GM19043 (cell line): Measurements from ENCODE around the gene KIF17.
"Not testable (repeated sequence)": the region's sequence is repeated elsewhere in the genome, so short reads cannot be mapped to it uniquely, and the experiment has no call there.

ENCODE experiments used
- ATAC-seq: cut with Tn5 transposase; IDR thresholded peaks from one replicate; pipeline ENCODE4 v1.9.1; 2021; ENCODE audit warnings: low read depth; ENCODE audit not compliant: unreplicated experiment

KIF17 gene

DNA sequence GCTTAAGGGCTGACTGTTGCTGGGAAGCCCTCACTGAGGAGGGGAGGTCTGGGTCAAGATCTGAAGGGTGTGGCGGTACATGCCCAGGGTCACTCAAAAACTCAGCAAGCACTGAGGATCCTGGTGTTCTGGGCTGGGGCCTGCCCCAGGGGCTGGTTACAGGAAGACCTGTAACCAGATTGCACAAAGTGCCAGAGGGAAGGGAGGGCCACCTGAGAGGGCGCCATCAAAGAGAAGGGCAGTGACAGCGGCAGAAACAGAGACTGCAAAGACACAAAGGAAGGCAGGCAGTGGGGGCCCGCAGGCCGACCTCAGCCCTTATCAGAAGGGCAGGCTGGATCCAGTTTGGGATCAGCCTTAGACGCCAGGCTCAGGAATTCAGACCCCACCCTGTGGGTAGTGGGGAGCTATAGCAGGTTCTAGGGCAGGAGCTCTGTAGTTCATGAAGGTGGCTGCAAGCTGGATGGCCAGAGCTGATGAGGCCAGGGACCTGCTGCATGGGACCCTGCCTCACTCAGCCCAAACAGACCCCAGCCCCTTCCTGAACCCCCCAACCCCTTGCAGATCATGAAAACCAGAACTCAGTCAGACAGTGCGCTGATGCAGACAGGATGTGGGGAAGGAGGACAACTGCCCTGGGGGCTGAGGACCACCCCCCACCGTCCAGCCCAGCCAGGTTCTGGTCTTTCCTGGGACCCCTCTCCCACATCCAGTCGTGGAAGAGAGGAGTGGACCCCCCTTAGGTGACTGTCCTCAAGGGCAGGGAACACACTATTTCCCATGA, 10.8 kb upstream of the KIF17 start:
- ATAC-seq, result no peak

DNA sequence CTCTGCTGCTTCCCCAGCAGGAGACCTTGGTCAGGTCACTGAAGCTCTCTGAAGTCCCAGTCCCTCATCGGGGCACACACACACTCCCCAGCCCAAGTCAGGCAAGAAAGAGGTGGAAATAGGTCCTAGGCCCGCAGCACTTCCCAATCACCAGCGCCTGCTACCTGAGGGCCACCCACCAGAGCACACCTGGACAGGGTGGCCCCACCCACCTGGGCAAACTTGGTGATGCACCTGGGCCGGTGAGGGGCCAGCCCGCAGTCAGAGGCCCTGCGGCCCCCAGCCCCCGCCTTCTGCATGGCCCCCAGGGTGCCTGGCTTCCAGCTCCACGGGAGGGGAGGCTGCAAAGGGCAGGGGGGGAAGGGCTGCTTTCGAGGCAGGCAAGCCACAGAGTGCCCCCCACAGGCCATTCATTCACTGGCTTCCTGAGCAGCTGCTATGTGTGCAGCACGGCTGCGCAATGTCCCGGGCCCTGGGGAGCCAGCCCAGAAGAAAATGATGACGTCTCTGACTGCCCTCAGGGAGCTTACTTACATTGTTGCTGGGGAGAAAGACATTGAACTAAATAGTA, 10.0 kb upstream of the KIF17 start:
- no peak for ATAC-seq

DNA sequence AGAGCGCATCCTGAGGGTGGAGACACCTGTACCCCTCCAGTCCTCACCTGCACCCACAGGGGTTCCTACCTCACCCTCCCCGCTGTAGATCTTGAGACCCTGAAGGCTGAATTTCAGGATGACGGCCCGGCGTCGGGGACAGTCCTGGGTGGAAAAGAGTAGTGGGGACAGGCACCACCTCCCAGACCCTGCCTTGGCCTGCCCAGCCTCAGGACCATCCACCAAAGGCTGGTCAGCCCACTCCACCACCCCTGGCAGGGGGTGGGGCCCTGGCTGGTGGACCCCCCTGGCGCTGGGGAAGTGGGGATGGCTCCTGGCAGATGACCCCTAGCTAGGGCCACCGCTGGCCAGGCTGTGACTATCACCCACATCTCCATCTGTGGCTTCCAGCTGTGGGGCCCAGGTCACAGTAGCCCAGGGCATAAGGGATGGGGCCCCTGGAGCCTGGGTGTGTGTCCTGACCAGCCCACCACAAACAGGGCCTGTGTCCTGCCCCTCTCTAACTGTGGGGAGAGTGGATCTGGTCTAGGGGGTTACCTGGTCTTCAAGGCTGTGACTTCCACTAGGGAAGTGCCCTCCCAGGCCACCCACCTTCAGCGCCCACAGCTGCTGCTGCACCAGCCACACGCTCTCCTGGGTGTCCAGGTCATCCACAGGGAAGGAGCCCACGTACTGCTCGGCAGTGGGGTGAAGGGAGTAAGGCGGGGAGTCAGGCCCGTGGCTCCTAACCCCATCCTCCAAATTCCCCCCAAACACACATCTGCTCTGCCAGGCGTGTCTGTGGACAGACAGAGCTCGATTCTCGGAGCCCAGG, 9.3 kb upstream of the KIF17 start:
- ATAC-seq, result no peak

DNA sequence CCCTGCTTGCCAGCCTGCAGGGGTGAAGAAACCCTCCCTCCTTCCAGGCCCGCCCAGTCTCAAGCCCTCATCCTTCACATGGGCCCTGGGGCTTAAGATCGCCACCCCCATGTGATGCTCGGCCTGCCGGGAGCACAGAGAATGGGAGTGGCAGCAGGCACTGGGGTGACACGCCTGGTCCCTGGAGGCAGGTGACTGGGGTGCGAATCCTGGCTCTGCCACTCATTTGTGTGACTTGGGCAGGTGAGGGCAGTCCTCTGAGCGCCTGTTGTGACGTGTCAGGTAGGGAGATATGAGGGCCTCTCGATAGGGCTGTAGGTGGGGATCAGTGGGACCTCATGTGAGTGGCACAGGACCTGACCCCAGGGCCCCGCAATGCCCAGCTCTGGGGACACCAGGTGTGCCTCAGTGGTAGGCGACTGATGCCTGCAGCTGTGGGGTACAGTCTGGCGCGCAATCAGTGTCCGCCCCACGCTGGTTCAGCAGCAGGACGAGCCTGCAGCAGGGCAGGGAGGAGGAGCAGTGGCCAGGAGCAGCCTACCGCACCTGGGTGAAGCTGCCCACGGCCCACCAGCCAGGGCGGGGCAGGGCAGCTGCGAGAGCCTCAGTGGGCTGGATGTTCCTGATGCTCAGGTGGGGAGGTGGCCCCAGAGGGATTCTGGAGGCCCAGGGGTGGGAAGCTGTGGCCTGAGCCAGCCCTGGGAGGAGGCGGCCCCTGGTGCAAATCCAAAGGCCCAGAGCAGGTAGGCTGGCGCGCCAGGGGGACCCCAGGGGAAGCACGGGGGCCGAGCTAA, 8.5 kb upstream of the KIF17 start:
- ATAC-seq, result no peak

DNA sequence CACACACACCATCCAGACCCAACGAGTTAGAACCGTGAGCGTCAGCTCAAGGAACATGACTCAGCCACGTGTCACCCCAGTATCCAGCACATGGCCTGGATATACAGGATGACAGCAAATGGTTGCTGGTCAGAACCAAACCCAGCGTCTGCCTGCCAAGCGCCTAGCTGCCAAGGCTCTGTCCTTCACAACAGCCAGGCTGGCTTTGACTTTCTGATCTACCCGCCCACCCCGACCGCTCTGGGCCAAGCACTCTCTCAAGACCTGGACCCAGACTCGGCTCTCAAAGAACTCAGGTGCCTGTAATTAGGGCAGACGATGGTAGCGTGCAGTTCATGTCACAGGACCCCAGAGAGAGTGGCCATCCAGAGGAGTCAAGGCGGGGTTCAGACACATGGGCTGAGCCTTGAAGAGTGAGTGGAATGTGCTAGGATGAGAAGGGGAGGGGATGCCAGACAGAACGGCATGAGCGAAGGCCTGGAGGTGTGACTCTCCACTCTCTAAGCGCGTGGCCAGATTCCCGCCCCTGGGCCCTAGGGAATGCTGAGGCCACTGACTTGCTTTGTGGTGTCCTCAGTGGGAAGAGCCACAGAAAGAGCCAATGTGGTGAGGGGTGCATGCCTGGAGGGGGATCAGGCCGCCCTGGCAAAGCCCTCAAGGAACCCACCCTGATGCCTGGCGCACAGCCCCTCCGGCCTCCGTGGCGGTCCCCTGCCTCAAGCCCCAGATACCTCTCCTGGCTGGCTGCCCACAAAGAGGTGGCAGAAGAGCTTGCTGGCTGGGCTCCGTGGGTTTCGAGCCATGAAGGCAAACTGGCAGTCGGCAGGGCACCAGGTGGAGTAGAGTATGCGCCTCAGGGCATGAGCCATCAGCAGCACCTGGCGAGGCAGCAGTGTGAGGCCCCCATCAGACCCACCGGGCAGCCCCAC, 7.6 kb upstream of the KIF17 start:
- no peak for ATAC-seq

DNA sequence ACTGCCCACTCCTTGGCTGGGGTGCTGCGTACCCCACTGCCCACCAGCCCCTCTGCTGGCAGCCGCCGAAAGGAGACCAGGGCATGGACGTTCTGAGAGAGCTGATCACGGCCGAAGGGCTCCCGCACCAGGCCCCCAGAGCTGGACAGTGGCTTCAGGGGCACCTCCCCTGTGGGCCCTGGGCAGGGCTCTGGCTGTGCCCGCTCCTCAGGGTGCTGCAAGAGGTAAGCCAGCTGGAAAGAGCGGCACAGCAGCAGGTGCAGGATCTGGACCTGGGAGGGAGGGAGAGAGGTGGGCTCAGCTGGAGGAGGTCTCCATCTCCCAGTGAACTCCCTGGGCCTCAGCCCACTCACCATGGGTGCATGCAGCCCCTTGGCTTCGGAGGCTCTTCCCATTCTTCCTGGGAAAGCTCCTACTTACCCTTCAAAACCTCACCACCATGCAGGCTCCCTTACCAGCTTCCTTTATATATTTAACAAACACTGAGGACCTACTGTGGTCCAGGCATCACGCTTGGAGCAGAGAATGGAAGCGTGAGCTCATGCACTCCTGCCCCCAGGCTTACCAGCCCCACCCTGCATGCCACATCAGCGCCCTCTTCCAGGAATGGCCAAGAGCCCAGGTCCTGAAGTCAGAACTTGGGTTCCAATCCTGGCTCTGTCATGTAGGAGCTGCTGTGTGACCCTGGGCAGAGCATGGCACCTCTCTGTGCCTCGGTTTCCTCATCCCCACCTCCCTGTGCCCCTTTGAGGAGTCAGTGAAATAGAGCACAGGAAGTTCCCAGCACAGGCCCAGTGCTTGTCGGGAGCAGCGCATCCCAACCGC, 6.8 kb upstream of the KIF17 start:
- ATAC-seq, result no peak

DNA sequence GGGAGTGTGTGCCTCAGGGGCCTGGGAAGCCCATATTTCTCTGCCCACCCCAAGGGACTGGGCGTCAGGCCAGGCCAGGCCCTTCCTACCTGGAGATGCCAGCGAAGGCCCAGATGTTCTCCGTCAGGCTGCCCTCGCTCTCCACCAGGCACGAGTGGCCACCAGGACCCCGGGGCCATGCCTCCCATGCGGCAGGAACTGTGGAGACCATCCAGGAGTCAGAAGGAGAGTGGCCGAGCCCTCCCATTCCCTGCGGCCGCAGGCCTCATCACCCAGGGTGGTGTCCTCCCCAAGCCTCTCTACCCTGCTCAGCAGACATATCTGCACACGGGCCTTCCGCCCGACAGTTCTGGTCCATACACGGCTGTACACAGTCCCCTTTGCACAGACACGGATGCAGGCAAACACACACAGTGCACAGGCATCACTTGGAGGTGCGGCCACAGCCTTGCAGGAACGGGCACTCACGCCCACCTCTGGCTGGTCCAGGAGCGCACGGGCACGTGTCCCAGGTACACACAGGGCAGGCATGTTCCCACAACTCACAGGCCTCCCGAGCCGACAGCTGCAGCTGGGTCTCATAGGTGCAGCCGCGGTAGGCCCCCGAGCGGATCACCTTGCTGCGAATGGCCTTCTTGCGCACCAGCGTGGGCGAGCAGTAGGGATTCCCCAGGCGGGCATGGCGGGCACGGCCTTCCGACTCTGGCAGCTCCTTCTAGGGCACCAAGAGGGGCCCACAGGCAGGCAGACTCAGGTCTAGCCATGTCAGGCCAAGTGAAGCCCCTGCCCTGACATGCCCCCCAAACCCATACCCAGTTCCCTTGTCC, 5.9 kb upstream of the KIF17 start:
- ATAC-seq, result no peak

DNA sequence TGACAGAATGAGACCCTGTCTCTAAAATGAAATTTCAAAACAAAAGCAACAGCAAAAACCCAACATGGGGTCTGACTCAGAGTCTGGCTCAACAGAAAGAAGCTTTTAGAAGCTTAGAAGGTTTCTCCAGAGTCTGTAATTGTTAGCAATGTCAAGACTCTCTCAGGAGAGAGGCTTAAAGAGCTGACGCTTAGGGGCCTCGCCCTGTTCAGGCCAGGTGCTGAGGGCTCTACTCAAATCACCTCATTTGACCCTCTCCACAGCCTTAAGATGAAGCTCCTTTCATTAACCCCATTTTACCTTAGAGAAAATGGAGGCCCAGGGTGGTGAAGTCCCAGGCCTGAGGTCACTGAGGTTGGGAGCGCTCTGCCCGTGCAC, 5.3 kb upstream of the KIF17 start:
- ATAC-seq, result no peak

DNA sequence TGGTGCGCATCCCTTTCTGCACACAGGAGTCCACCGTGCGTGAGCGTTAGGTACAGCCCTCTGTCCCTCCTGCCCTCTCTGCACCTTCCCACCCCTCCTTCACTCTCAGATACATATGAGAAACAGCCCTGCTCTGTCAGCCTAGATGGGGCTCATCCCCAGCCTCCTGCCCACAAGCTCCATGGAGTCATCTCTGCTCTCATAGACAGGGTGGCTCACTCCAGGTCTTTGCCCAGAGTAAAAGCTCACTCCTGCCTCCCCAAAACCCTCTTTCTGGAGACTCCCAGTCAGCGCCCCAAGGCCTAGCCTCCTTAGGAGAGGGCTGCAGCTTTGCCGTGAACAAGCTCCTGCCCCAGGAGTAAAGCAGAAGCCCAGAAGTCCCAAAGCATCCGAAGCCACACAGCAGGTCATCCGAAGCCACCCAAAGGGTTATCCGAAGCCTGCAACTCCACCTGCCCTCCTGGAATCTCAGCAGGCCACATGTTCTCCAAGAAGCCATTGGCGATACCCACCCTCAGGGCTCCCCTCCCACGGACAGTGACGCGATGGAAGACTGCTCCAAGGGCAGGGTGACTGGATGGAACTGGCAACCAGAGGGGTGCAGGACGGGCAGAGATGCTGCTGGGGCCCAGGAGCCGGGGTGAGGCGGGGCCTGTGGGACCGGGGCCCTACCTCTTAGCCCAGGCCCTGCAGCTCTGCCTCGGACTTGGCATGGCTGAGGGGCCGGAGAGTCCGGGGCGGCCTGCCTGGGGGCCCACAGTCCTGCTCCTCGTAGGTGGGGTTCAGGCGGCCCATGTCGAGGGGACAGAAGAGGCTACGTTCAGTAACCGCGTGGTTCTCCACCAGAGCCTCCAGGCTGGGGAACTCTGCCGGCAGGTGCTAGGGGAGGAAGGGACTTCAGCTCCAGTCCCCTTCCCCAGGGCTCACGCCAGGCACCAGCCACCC, 3.6 kb upstream of the KIF17 start:
- no peak for ATAC-seq

DNA sequence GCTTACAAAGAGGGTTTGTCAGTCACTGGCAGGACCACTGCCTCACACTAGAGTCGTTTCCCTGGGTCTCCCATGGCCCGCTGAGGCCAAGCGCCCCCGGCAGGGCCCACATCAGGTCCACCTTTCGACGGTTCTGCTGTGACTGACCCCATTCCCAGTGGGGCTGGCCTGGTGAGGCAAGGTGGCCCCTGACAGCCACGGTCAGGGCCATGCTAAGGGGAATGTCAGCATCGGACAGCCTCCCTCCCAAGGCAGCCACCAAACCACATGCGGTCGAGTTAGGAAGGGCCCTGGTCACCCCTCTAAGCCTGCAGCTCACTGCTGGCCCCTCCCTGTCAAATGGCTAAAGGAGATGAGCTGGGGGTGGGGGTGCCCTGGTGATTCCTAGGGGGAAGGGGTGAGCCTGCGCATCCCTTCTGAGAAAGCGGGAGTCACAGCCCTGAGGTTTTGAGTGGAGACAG, 2.9 kb upstream of the KIF17 start:
- no peak for ATAC-seq

DNA sequence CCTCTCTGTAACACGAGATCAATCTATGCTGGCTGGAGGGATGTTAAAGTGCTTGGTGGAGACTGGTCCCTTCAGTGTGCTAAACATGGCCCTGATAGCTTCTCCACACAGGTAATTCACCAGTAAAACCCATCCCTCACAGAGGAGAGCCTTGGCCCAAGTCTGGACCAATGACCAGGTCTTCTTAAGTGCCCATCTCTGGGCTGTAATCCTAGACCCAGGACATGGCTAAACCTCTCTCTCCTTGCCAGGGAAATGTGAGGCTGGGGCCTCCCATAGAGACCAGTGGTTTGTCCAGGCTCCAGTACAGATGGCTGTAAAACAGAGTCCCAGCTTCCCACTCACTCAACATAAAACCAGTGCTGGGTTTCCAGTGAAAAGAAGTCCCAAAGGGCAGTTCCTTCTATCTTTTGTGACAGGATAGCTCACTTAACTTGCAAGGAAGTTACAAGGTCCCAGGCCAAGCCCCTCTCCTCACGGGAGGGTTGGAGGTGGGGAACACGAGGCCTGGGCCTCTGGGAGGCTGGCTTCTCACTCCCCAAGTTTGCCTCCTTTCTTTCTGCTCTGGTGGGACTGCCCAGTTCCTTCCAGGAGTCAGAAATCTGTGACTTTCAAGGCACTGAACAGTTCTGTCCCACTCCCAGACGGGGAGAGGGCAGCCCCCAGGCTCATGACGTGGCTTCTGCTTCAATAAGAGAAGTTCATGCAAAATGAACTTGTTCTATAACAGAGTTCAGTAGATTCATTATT, 2.2 kb upstream of the KIF17 start:
- no peak for ATAC-seq

DNA sequence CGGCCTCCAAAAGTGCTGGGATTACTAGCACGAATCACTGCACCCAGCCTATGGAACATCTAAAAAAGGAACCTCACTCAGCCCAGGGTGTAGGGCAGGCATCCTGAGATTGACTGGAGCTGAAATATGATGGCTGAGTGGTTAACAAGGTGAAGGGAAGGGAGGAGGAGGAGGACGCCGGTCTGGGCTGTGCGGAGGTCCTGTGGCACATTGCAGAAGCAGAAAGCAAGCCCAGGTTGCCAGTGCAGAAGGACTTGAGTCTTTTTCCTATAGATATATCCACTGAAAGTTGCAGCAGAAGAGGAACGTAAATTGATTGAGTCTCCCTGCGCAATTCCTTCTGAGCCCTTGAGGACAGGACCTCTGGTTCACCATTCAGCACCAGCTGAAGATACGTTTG, 1.5 kb upstream of the KIF17 start:
- ATAC-seq, result no peak

DNA sequence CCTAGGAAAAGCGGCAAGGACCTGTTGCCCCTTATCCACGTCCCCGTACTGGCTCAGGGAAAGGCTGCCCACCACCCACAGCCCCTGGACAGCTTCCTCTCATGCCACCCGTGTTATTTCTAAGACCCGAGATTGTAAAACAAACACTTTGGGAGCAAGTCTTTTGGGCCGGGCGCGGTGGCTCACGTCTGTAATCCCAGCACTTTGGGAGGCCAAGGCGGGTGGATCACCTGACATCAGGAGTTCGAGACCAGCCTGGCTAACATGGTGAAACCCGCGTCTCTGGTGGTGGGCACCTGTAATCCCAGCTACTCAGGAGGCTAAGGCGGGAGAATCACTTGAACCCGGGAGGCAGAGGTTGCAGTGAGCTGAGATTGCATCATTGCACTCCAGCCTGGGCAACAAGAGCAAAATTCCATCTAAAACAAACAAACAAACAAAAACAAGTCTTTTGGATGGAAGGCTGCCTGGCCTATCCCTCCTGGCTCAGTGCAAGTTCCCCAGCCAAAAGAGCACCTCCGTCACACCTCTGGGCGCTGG, 606 bp upstream of the KIF17 start:
- ATAC-seq, result not testable (repeated sequence)

DNA sequence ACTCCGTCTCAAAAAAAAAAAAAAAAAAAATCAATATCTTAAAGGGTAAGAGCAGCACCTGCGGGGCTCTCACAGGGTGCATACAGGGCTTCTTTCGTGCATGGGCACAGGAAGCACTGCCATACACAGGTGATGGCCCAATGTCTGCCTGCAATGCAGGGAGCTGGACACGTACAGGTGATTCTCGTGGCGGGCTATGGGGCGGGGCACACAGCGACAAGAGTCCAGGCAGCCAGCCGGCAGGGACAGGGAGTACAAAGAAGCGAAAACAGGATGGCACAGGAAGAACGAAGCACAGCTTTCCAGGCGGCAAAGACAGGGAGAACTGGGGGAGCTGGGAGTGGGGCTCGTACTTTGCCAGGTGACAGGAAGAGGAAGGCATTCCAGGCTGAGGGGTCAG, 1.6 kb downstream of the KIF17 start:
- no peak for ATAC-seq

DNA sequence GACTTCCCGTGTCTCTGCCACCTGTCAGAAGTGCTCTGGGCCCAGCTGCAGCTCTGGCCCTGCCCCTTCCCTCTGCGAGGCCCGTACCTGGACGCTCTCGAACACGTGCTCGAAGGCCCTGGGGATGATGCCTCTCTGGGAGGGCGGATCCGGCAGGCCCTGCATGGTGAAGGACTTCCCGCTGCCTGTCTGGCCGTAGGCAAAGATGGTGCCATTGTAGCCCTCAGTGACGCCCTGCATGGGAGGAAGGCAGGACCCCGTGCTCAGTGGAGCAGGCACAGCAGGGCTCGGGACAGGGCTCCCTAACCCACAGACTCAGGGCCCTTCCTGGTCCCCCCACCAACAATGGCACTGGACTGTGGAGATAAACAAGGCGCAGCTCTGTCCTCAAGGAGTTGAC, 2.4 kb downstream of the KIF17 start:
- ATAC-seq, result no peak

DNA sequence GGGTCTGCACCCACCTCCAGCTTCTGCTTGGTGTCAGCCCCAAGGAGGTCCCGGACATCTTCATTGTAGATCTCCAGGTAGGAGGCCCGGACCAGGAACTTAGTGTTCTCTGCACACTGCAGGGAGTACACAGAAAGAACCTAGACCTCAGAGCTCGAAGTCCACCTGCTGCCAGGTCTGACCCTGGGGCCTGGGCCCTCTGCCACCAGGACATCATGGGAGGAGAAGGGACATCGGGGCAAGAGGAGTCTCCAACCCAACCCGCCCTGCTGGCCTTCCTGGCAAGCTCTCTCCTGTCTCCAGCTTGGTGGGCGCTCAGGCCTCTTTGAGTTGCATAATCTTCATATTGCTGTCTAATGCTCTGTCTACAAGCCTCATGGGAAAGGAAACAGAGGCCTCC, 4.4 kb downstream of the KIF17 start:
- no peak for ATAC-seq
